SKM-1 treated with dmso at 0.1 percent for 144 hours (cell line): ENCODE data around the gene PRKG1.
A peak's percentile ranks its signal among the peaks of the same experiment; 100 is the strongest.

Experiments used
- DNase-seq: peaks from one replicate; lab custom pipeline; 2025; ENCODE audit not compliant: unreplicated experiment; lab: John Stamatoyannopoulos, UW

The PRKG1 gene

DNA sequence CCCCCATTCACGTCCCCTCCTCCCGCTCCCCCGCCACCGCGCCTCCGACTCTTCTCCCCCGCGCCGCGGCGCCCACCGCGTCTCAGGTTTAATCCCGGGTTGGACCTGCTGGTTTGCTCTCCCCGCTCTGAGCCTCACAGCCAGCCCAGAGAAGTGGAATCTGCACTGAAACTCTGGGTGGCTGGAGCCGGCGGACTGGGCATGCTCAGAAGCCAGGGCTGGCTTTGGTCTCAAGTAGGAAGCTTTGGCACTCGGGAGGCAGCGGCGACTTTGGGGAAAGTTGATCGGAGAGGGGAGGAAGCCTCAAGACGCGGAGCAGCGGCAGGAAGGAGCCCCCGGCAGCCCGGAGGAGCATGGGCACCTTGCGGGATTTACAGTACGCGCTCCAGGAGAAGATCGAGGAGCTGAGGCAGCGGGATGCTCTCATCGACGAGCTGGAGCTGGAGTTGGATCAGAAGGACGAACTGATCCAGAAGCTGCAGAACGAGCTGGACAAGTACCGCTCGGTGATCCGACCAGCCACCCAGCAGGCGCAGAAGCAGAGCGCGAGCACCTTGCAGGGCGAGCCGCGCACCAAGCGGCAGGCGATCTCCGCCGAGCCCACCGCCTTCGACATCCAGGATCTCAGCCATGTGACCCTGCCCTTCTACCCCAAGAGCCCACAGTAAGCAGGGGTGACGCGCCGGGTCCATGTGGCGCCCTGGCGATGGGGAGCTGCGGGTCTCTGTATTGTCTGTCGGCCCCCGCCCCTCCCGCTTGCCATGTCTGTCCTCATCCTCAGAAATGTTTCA, at the start of gene PRKG1:
TSS of gene PRKG1 (plus strand) at position 250 of the 791 bp plus-strand sequence.
- DNase-seq = peak; percentile 67

DNA sequence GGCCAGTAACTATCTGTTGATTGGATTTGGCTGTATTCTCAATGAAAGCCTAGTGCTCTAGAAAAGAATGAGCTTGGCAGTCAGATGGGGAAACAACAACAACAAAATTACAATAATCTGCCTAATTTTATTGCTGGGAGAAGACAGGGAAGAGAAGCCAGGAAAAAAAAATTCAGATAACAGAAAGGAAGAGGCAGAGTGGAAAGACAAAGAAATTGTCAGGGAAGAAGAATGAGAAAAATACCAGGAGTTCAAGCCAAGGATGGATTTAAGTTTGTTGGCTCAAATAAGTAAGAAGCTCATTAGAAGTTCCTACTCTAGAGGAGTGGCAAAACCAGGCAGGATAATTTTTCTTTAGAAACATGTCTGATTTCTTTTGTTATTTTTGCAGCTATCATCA, 45.9 kb upstream of the PRKG1 start:
- no peak for DNase-seq

DNA sequence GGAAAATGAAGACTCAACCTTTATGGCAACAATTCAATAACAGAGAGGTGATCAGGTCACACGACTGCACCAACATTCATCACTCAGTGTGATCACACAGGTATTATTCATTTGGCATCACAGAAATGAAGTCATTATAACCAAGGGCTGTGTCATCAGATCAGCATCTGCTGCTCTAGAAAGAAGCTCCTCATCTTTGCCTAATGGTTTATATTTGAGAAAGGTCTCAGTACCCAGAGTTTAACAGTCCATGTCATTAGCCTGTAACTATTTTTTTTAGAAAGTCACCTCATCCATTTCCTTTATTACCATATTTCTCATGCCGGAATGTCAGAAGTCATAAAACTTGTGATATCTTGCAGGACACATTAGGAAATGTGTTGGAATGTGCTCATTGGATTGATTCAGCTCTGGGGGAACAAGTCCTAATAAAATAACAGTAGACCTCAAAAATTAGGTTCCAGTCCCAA, 45.1 kb upstream of the PRKG1 start:
- DNase-seq = no peak

DNA sequence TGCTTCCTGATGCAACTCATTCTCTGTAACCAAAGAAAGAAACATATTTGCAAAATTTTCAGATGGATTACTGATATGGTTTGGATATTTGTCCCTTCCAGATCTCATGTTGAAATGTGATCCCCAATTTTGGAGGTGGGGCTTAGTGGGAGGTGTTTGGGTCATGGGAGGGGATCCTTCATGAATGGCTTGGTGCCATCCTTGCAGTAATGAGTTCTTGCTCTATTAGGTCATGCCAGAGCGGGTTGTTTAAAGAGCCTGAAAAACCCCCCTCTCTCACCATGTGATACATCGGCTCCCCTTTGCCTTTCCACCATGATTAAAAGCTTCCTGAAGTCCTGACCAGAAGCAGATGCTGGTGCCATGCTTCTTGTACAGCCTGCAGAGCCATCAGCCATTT, 43.8 kb upstream of the PRKG1 start:
- no peak for DNase-seq

DNA sequence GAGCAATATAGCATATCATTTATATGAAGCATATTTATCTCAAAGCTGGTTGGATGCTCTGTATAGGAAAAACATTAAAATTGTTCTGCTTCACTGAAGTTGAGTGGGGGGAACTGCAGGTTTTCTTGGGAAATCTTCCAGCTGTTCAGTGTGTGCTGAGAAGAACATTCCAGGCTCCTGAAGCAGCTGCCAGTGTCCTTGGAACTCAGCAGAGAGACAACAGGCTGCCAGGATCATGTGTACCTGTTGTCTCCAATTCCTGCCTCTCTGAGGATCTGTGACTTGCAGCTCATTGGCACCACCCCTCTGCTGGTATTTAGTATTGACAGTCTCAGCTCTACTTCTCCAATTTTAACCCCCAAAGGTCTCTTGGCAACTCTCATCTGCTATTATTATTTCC, 42.3 kb upstream of the PRKG1 start:
- DNase-seq = no peak

DNA sequence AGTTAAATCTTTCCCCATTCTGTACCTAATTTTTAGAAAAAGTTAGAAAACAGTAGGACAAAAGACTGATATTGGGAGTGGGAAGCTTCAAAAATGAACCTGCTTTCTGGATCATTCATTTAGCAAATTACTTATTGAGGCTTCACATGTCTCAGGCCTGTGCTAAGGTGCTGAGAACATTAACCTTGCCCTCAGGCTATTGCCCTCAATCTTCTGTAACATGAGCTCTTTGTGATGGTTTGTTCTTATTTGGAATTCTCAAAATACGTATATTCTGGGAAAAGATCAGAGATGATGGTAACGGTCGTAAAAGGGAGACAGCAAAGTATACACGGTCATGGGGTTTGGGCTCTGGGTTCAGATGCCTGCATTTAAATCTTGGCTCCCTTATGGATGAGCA, 39.5 kb upstream of the PRKG1 start:
- no peak for DNase-seq

DNA sequence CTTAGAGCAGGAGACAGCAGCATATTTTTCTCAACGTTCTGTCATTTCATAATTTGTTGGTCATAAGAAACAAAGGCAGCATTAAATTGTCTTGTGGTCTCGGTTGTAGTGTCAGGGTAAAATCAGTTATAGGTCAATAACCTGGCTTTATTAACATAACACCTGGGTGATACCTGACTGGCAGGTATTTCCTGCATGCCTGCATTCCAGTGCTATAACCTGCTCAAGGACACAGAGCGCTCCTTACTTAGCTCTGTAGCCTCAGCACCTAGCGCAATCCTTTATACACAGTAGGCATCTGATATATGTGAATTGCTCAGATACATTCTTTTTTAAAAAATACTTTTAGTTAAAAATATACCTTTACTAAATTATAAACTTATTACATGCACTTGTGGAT, 38.9 kb upstream of the PRKG1 start:
- DNase-seq = no peak

DNA sequence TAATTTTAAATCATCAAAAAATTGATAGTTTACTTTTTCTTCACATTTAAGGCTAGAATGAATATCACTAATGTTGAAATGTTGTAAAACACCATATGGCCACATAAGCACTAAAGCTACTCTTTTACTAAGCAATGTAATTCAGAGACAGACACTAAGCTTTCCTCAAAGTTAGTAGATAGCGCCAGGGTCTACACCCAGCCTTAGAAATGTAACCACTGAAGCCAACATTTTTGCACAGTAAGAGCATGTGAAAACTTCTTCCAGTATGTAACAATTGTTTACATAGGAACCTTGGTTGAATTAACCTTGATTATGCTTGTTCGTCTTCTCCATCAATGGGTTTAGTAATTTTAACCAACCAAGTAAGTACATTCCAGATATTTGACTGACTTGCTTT, 28.4 kb upstream of the PRKG1 start:
- no peak for DNase-seq

DNA sequence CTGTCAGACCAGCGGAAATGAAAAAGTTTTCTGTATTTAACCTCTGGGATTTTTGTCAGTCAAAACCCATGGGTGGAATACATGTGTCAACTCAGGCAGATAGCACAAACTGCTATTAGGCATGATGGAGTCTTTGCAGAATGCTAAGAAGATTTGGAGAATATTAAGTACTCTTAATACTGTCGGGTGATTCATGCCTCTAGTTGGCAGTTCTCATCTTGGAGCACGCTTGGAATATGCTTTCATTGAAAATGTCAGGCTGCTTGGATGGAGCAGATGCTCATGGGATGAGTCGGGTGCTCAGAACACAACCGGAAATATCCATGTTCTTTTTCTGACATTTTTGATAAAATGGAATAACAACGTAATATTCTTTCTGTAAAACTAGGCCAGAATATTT, 27.6 kb upstream of the PRKG1 start:
- DNase-seq = no peak

DNA sequence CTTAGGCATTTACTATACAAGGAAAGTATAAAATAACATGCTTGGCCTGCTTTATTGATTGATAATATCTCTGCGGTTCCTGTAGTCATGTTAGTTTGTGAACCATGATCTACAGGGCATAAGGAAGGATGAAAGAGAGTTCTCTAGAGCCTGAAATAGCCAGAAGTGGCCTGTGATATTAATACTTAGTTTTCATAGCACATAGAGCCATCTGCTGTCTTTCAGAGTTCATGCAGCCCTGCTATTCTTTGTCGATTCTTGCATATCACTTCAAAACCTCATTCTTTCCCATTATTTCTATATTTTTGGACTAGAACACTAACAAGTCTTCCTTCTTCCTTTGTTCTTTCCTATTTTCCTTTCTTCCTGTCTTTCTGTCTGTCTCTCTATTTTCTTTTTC, 26.4 kb upstream of the PRKG1 start:
- no peak for DNase-seq

DNA sequence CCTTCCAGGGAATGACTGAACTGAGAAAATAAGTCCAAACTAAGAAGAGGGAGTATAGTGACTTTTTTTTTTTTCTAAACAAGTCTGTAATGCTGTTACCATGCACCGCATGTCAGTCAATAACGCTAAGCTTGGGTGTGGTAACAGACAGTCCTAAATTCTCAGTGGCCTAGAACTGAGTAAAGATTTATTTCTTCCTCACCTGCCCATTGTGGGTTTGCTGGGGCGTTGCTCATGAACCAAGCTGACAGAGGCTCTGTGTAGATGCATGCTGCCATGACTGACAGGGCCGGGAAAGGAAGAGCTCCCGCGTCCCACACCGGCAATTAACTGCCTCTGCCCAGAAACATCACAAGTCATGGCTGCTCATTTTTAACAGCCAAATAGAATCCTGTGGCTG, 25.5 kb upstream of the PRKG1 start:
- no peak for DNase-seq

DNA sequence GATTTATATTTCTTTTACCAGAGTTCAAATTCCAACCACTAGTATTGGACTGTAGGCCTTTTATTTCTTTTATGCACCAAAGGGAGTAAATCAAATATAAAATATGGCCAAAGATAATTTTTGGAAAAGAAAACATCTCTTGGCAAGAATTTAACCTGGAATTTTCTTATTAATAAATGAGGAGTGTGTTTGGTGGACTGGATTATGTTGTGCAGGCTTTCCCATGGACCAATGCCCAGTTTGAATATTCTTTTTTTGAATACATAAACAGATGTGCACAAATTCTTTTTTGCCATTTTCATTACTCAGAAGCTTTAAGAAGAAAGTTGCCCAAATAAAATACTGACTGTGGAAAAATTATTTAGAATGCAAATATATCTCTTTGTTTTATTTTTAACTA, 22.1 kb upstream of the PRKG1 start:
- DNase-seq = no peak

DNA sequence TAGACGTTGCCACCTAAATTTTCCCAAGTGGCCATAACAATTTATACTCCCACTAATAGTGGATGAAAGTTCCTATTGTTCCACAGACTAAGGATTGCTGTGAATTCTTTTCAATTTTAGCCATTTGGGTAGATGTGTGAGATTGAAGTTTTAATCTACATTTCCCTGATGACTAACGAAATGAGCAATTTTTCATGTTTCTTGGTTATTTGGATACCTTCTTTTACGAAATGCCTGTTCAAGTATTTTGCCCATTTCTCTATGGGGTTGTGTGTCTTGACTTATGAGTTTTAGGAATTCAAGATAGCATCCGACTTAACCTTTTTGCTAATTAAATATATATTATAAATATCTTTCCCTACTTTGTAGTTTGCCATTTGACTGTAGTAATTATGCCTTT, 16.4 kb upstream of the PRKG1 start:
- DNase-seq = no peak

DNA sequence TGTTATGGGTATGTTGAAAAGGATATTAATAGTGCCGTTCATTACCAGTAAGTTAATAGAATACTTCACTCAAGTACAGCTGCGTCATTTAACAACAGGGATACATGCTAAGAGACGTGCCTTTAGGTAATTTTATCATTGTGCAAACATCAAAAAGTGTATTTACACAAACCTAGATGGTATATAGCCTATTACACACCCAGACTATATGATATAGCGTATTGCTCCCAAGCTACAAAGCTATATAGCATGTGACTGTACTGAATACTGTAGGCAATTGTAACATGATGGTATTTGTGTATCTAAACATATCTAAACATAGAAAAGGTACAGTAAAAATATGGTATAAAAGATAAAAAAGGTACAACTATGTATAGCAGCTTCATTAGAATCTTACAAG, 11.1 kb upstream of the PRKG1 start:
- DNase-seq = no peak

DNA sequence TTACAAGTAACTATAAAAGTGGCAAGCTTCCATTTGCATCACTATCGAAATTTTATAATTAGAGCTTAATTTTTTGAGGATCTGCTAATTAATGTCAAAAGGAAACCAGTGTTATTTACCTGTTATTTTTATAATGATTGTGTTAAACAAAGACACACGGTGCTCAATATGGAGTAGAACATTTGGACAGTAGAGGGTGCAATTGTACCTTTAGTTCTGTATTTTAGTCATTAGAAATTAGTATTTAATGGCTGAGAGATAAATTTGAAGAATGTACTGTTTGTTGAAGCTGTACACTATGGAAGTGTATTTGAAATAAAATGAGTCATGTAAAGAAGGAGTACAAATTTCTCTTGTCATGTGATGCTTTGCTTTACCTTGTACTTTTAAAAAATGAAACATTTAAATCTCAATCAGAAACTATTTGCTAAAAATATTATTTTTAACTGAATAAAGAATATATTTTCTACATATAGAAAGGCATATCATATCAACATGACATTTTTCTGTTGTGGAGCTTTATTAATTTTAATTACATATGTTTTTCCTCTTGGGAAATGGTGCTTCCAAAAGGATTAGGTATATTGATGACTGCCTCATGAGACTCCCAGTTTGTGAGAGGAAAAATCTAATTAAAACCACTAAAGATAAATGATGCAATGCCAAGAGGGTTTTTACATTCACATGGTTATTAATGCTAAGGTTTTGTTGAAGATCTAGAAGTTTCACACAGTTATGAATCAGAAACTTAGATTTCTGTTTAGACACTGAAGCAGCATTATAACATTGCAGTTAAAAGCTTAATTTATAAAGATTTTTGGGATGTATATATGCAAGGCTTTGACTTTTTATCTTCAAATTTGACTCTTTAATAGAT, 10.4 kb upstream of the PRKG1 start:
- peak; percentile 23 for DNase-seq

DNA sequence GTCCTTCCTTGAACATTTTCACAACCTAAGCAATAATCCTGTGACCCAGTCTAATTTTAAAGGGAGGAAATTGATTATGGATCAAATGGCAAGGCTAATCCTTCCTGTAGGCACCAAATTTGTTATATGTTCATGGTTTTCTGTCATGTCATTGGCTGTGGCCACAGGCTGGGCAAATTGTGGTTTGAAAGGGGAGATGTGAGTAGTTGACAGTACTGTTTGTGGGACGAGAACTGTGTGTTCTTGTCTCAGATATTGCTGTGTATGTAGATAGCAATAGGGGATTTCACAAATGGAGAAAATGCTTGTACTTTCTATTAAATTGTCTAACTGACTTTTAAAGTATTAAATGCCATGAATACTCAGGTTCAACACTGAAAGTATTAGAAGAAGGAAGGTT, 8.1 kb upstream of the PRKG1 start:
- no peak for DNase-seq

DNA sequence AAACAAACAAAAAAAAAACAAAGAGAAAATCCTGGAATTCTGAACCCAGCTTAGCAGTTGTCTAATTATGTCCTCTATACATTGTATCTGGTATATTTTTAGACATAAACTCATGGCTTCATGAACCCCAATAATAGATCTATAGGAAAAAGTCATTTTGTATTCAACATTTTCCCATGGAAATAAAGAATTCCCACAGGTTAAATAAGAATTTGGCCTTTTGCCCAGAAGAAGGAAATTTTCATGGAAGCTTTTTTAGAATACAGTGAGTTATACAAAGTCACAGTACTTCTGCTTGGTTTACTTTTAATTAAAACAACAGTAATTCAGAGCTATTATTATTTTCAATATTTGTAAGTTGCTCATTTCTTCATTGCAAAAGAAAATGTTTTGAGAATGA, 2.1 kb upstream of the PRKG1 start:
- DNase-seq = no peak

DNA sequence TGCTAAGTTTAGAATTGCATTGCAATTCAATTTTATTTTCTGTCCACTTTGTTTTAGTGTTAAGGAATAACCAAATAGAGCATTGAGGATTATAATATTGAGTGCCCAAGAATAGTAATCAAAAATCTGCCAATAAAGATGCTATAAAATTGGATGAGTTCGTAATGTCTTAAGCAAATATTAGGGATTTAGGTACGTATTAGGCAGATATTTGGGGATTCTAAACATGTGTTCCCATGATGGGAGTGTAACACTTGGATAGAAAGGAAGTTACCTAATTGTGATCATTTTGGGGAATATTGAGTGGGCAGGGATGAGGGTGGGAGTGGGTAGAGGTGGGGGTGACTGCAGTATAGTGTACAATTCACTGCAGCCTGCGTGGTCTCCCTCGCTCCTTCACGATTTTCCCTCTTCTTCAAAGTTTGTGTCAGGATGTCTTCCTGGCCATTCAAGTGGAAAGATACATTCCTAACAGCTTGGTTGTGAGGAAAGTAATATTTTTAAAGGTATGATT, 1.3 kb upstream of the PRKG1 start:
- DNase-seq = no peak

DNA sequence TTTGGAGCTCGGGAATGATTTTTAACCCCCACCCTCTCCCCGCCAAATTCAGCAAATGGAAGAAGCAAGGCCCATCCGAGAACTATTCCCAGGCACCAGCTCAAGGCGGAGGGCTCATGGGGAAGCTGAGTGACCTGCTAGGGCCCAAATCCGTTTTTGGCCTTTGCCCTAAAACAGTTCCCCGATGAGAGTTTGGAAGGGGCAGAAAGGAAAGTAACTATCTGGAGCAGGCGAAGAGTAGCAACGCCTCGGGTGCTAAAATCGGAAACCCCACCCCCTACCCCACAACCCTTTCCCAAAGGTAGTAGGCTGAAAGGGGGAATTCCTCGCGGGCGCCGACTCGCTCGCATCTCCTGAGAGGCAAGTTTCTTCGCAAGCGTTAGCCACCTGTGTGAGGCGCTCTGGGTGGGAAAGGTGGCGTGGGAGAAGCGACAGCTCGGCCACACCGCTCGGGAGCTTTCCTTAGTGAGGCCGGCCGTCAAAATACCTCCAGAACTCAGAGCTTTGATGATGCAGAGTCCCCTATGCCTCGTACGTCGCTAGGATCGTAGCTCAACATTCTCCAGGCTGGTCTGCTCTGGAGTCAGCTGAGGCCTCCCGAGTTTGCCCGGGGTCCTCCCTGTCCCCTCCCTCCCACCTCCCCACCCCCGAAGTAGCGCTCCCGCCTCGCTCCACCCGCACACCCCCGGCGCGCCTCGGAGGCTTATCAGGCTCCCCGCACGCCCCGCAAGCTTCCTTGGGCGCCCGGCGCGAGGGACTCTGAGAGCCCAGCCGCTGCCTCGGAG, 642 bp upstream of the PRKG1 start:
- no peak for DNase-seq

DNA sequence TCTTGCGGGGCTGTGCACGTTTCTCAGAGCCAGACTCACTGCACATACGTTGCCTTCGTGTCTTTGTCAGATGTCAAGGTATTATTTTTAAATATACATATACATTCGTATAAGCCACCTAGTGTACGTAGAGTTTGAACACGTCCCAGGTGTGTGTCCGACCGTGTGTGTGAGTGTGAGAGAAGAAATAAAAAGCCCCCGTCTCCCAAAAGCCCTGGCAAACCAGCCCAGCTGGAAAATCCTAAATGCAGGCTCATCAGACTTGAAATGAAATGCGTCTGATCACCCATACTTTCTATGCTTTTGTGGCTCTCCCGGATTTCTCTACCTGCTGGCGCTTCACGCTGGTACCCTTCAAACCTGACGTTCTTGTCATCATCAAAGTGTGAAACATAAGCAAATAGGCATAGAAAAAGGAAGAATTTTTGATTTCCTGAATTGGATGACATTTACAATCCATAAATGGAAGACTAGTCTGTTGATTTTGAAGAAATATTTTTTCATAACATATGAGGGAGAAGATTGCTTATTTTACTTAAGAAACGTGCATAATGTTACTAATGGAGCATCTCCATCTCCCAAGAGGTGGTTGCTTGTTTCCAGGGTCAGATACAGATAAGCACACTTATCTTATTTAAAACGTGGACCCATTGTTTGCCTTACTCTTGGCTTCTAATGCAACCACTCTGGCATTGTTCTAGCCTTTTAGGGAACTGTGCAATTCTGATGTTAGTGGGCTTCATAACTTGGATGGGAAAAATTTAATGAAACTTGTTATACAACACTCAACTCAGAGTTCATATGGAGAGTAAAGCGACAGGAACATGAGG, 971 bp downstream of the PRKG1 start:
- no peak for DNase-seq

DNA sequence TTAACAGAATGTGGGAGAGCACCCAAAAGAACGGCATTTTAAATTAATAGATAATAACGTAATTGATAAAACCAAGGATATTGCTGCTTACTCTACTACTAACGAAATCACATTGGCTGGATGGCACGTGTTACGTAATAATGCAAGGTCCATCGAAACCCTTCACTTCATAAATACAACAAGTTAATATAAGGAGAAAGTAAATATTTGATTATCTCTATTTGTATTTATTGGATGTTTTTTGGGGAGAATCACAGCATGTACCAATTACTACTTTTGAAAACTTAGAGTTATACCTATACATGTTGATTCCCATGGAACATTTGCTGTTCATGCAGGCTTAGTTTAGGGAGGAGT, 1.6 kb downstream of the PRKG1 start:
- no peak for DNase-seq
